SK-N-SH (cell line): ENCODE measurements around the gene SLC26A11. TPM values are rescaled to one million over a fixed set of nuclear protein-coding genes. Genes with fewer than 3 reads are reported as not detected.

Experiments used
- CTCF ChIA-PET: fragments of 300-600, 350-600 bp; formaldehyde crosslinking; extraction: SDS; loops from one replicate; lab custom pipeline; 2021; lab: Yijun Ruan, JAX
- POLR2A ChIA-PET: fragments of 350-600 bp; sonication (Branson Sonifier 250); formaldehyde crosslinking; extraction: SDS; loops from one replicate; lab custom pipeline; 2020; ENCODE audit warnings: antibody characterized with exemption, inconsistent platforms; lab: Yijun Ruan, JAX
- DNase-seq: peaks from one replicate; pipeline ENCODE4 v3.0.0; 2012
- H2AFZ ChIP-seq: fragments of 200-600 bp; sonication (generic); 2 replicates; pipeline ENCODE4 v1.8.1; 2016; ENCODE audit warnings: antibody characterized with exemption, mild to moderate bottlenecking, low read depth
- H3F3A ChIP-seq: fragments of 200-600 bp; sonication (generic); replicated peaks from 2 replicates; pipeline ENCODE3; 2016; ENCODE audit warnings: antibody characterized with exemption, mild to moderate bottlenecking; ENCODE audit not compliant: insufficient read depth
- H3K27ac ChIP-seq, 2 experiments: fragments of 200-500 bp in 1 of 2; fragments of 200-600 bp in 1 of 2; sonication (Bioruptor generic) in 1 of 2; sonication (generic), shearing (Covaris generic) in 1 of 2; 2 replicates each; pipeline versions ENCODE4 v1.5.1 to v1.6.1; 2014 to 2016; ENCODE audit warnings: low read depth in 2 of 2, inconsistent platforms in 1 of 2, low read length in 1 of 2, mild to moderate bottlenecking in 1 of 2, mixed read lengths in 1 of 2
- H3K27me3 ChIP-seq: fragments of 200-600 bp; sonication (generic), shearing (Covaris generic); 2 replicates; pipeline ENCODE4 v1.6.1; 2016; ENCODE audit warnings: mixed run types; ENCODE audit not compliant: insufficient read depth
- H3K36me3 ChIP-seq, 2 experiments: fragments of 200-500 bp in 1 of 2; fragments of 200-600 bp in 1 of 2; sonication (Bioruptor generic) in 1 of 2; sonication (generic) in 1 of 2; replicated peaks in 1 of 2; 2 replicates each; pipeline versions ENCODE3 to v1.5.1; 2014 to 2016; ENCODE audit warnings: low read length in 1 of 2, mild to moderate bottlenecking in 1 of 2; ENCODE audit not compliant: insufficient read depth in 2 of 2, control insufficient read depth in 1 of 2
- H3K4me1 ChIP-seq, 2 experiments: fragments of 200-500 bp in 1 of 2; fragments of 200-600 bp in 1 of 2; sonication (Bioruptor generic) in 1 of 2; sonication (generic), shearing (Covaris generic) in 1 of 2; 2 replicates each; pipeline versions ENCODE4 v1.5.1 to v1.6.1; 2014 to 2016; ENCODE audit warnings: low read depth in 1 of 2, low read length in 1 of 2, mixed run types in 1 of 2; ENCODE audit not compliant: insufficient read depth in 2 of 2, control insufficient read depth in 1 of 2
- H3K4me2 ChIP-seq: fragments of 200-600 bp; sonication (generic), shearing (Covaris generic); 2 replicates; pipeline ENCODE4 v1.6.1; 2017; ENCODE audit warnings: mixed run types
- H3K4me3 ChIP-seq, 2 experiments: fragments of 200-500 bp in 1 of 2; fragments of 200-600 bp in 1 of 2; sonication (Bioruptor generic) in 1 of 2; sonication (generic), shearing (Covaris generic) in 1 of 2; 2 replicates each; pipeline versions ENCODE4 v1.5.1 to v1.8.1; 2014 to 2016; ENCODE audit warnings: low read depth in 2 of 2, inconsistent platforms in 1 of 2, low read length in 1 of 2, mild to moderate bottlenecking in 1 of 2, mixed read lengths in 1 of 2, moderate library complexity in 1 of 2
- H3K79me2 ChIP-seq: fragments of 200-600 bp; sonication (generic); 2 replicates; pipeline ENCODE4 v1.8.1; 2017; ENCODE audit warnings: mild to moderate bottlenecking; ENCODE audit not compliant: insufficient read depth
- H3K9ac ChIP-seq: fragments of 200-600 bp; sonication (generic); 2 replicates; pipeline ENCODE4 v1.6.1; 2017; ENCODE audit warnings: mixed run types
- H3K9me2 ChIP-seq: fragments of 200-600 bp; sonication (generic); 2 replicates; pipeline ENCODE4 v1.6.1; 2017; ENCODE audit warnings: mixed run types
- H3K9me3 ChIP-seq: fragments of 200-600 bp; sonication (generic); 2 replicates; pipeline ENCODE4 v1.6.1; 2017; ENCODE audit warnings: mixed run types, mild to moderate bottlenecking, moderate library complexity
- H4K20me1 ChIP-seq: fragments of 200-600 bp; sonication (generic); 2 replicates; pipeline ENCODE4 v1.6.1; 2017; ENCODE audit warnings: mild to moderate bottlenecking, mixed run types; ENCODE audit not compliant: insufficient read depth
- ELF1 ChIP-seq: IDR thresholded peaks from 2 replicates; pipeline ENCODE4 v1.4.0; 2012
- EZH2phosphoT487 ChIP-seq: fragments of 200-600 bp; sonication (generic); IDR thresholded peaks from 2 replicates; pipeline ENCODE4 v1.6.1; 2017; ENCODE audit warnings: low read depth, mixed run types, mild to moderate bottlenecking, antibody characterized with exemption, moderate library complexity, borderline replicate concordance
- FOSL2 ChIP-seq: IDR thresholded peaks from 2 replicates; pipeline ENCODE4 v1.4.0; 2012; ENCODE audit warnings: low read depth, mild to moderate bottlenecking, moderate library complexity, borderline replicate concordance
- FOXM1 ChIP-seq: IDR thresholded peaks from 2 replicates; pipeline ENCODE4 v1.4.0; 2012; ENCODE audit warnings: low read depth, mild to moderate bottlenecking
- GATA2 ChIP-seq: sonication (generic); formaldehyde crosslinking; IDR thresholded peaks from 2 replicates; pipeline ENCODE4 v1.5.0; 2020; ENCODE audit warnings: mild to moderate bottlenecking, missing genetic modification reagents
- JUND ChIP-seq: IDR thresholded peaks from 2 replicates; pipeline ENCODE4 v1.4.0; 2012
- MEF2A ChIP-seq: IDR thresholded peaks from 2 replicates; pipeline ENCODE4 v1.4.0; 2012; ENCODE audit warnings: low read depth, borderline replicate concordance
- POLR2AphosphoS5 ChIP-seq: IDR thresholded peaks from 2 replicates; pipeline ENCODE4 v1.6.1; 2012; ENCODE audit warnings: low read depth, low read length
- RAD21 ChIP-seq: IDR thresholded peaks from 2 replicates; pipeline ENCODE4 v1.6.1; 2012; ENCODE audit warnings: mild to moderate bottlenecking, low read length
- RCOR1 ChIP-seq: fragments of 150-350 bp; IDR thresholded peaks from 2 replicates; pipeline ENCODE4 v1.6.1; 2017; ENCODE audit warnings: antibody characterized with exemption, low read length
- RXRA ChIP-seq: IDR thresholded peaks from 2 replicates; pipeline ENCODE4 v1.4.0; 2012; ENCODE audit warnings: low read depth, mild to moderate bottlenecking, borderline replicate concordance
- SMC3 ChIP-seq: IDR thresholded peaks from 2 replicates; pipeline ENCODE4 v1.6.1; 2012; ENCODE audit warnings: low read depth, low read length, improper control_type of control experiment
- TCF12 ChIP-seq: IDR thresholded peaks from 2 replicates; pipeline ENCODE4 v1.4.0; 2012
- WGBS: methylation state at CpG from one replicate; pipeline ENCODE4 v1.1.6; 2017; ENCODE audit warnings: low lambda C conversion rate; 5-methylcytosine and 5-hydroxymethylcytosine counted together
- polyA plus RNA-seq, 3 experiments: library from polyadenylated mRNA; depleted of rRNA; stranded (reverse); fragments of >200 nt; gene quantifications; 2 replicates each; pipeline ENCODE4 v1.2.3, GENCODE V29; 2012
- TF ChIP-seq, protein P1 (sequence below): fragments of 150-350 bp; IDR thresholded peaks from 2 replicates; pipeline ENCODE4 v1.6.1; 2016; ENCODE audit warnings: mild to moderate bottlenecking, low read depth, low read length
- TF ChIP-seq, protein P2 (sequence below): IDR thresholded peaks from 2 replicates; pipeline ENCODE4 v1.6.1; 2012; ENCODE audit warnings: mild to moderate bottlenecking, low read depth, low read length, moderate library complexity
- TF ChIP-seq, protein P3 (sequence below): fragments of 200-600 bp; sonication (generic); IDR thresholded peaks from 2 replicates; pipeline ENCODE4 v1.6.1; 2017; ENCODE audit warnings: antibody characterized with exemption, mild to moderate bottlenecking, moderate library complexity

SLC26A11 gene
- polyA plus RNA-seq, 1 of the 3 experiments (the other 2 are of a cell fraction), result 35.9 TPM

- no peak overlapping the region for H2AFZ ChIP-seq
- H3K9me2 ChIP-seq, result no peaks in the 10 kb centered on the region
- no peaks in the 10 kb centered on the region for H3K27me3 ChIP-seq
- whole genome bisulfite sequencing, result 82% methylated on average over 9 of the region's 17 CpGs
- no peaks in the 10 kb centered on the region for H3K79me2 ChIP-seq
- H3K9me3 ChIP-seq, result no peaks in the 10 kb centered on the region
- ChIA-PET CTCF (interaction anchor here (1.6 kb wide), 1 partner anchor 19 kb away, joined by 3 read pairs; no protein-coding TSS in a partner anchor), POLR2A (no interaction called here)
- no peak for DNase-seq
- H3K27ac ChIP-seq, result no peak overlapping the region
- no peaks in the 10 kb centered on the region for H3K36me3 ChIP-seq
- H3K9ac ChIP-seq, result no peak overlapping the region
- no peaks in the 10 kb centered on the region; a peak in 1 of 4 replicates for H3K4me1 ChIP-seq
- no peak for TF ChIP-seq MEF2A
- TF ChIP-seq, protein P1, sequence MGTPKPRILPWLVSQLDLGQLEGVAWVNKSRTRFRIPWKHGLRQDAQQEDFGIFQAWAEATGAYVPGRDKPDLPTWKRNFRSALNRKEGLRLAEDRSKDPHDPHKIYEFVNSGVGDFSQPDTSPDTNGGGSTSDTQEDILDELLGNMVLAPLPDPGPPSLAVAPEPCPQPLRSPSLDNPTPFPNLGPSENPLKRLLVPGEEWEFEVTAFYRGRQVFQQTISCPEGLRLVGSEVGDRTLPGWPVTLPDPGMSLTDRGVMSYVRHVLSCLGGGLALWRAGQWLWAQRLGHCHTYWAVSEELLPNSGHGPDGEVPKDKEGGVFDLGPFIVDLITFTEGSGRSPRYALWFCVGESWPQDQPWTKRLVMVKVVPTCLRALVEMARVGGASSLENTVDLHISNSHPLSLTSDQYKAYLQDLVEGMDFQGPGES, result no peak
- no peak for TF ChIP-seq GATA2 (CRISPR knock-in tag)
- no peak for TF ChIP-seq SMC3
- TF ChIP-seq POLR2AphosphoS5, result no peak
- TF ChIP-seq RXRA, result no peak
- no peak for TF ChIP-seq RCOR1
- no peak for TF ChIP-seq JUND
- TF ChIP-seq, protein P2, sequence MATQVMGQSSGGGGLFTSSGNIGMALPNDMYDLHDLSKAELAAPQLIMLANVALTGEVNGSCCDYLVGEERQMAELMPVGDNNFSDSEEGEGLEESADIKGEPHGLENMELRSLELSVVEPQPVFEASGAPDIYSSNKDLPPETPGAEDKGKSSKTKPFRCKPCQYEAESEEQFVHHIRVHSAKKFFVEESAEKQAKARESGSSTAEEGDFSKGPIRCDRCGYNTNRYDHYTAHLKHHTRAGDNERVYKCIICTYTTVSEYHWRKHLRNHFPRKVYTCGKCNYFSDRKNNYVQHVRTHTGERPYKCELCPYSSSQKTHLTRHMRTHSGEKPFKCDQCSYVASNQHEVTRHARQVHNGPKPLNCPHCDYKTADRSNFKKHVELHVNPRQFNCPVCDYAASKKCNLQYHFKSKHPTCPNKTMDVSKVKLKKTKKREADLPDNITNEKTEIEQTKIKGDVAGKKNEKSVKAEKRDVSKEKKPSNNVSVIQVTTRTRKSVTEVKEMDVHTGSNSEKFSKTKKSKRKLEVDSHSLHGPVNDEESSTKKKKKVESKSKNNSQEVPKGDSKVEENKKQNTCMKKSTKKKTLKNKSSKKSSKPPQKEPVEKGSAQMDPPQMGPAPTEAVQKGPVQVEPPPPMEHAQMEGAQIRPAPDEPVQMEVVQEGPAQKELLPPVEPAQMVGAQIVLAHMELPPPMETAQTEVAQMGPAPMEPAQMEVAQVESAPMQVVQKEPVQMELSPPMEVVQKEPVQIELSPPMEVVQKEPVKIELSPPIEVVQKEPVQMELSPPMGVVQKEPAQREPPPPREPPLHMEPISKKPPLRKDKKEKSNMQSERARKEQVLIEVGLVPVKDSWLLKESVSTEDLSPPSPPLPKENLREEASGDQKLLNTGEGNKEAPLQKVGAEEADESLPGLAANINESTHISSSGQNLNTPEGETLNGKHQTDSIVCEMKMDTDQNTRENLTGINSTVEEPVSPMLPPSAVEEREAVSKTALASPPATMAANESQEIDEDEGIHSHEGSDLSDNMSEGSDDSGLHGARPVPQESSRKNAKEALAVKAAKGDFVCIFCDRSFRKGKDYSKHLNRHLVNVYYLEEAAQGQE, result no peak
- no peak for TF ChIP-seq FOSL2
- TF ChIP-seq, all 33 proteins: peak for 0
- Histone ChIP-seq H4K20me1 (no peaks in the 10 kb centered on the region), H3K4me2 (no peak overlapping the region), H3K4me3 (no peak overlapping the region), H3F3A (no peaks in the 10 kb centered on the region)
Measured at GRCh38 chr17:80181431-80181830, 38.8 kb upstream of the SLC26A11 start.

- Histone ChIP-seq H3K27ac (no peak overlapping the region), H3F3A (no peaks in the 10 kb centered on the region), H3K4me2 (no peak overlapping the region), H3K36me3 (no peaks in the 10 kb centered on the region), H3K9me2 (no peaks in the 10 kb centered on the region), H3K4me3 (no peak overlapping the region), H2AFZ (no peak overlapping the region), H3K79me2 (no peaks in the 10 kb centered on the region)
- CTCF ChIA-PET, result interaction anchor here (1.1 to 1.6 kb wide), 2 partner anchors 9 to 18 kb away, joined by 3 to 4 read pairs; no protein-coding TSS in a partner anchor
- WGBS, result 67% methylated on average over 19 of the region's 30 CpGs
- DNase-seq, result no peak
- TF ChIP-seq, protein P3, sequence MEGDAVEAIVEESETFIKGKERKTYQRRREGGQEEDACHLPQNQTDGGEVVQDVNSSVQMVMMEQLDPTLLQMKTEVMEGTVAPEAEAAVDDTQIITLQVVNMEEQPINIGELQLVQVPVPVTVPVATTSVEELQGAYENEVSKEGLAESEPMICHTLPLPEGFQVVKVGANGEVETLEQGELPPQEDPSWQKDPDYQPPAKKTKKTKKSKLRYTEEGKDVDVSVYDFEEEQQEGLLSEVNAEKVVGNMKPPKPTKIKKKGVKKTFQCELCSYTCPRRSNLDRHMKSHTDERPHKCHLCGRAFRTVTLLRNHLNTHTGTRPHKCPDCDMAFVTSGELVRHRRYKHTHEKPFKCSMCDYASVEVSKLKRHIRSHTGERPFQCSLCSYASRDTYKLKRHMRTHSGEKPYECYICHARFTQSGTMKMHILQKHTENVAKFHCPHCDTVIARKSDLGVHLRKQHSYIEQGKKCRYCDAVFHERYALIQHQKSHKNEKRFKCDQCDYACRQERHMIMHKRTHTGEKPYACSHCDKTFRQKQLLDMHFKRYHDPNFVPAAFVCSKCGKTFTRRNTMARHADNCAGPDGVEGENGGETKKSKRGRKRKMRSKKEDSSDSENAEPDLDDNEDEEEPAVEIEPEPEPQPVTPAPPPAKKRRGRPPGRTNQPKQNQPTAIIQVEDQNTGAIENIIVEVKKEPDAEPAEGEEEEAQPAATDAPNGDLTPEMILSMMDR, result no peak
- TF ChIP-seq RAD21 (no peak), ELF1 (no peak), TCF12 (no peak), FOXM1 (no peak), EZH2phosphoT487 (no peak)
- TF ChIP-seq, all 33 proteins: peak for 0
- POLR2A ChIA-PET, result no interaction called here
- H3K4me1 ChIP-seq, result no peaks in the 10 kb centered on the region; a peak in 1 of 4 replicates
- no peak overlapping the region for H3K9ac ChIP-seq
- no peaks in the 10 kb centered on the region for H3K27me3 ChIP-seq
- H4K20me1 ChIP-seq, result no peaks in the 10 kb centered on the region
- no peaks in the 10 kb centered on the region for H3K9me3 ChIP-seq
Measured at GRCh38 chr17:80182118-80182844, 37.9 kb upstream of the SLC26A11 start.
